ENCODE data around the gene HEY2. TPM values are rescaled to one million over a fixed set of nuclear protein-coding genes. Genes with fewer than 3 reads are reported as not detected.
"Not testable (repeated sequence)": the region's sequence is repeated elsewhere in the genome, so short reads cannot be mapped to it uniquely, and the experiment has no call there.

HEY2 gene
- total RNA-seq, 3 donors from 2014 or later, result 0.58 to 2.9 (median 1.5) TPM

- H3K9me3 ChIP-seq, result no peaks in the 10 kb centered on the region
- intact Hi-C loops (cut with DNase I, micrococcal nuclease), result loop anchor here (5.0 kb wide), 1 partner anchor 454 kb away; no protein-coding TSS in a partner anchor
- H3K4me1 ChIP-seq (ENCODE audit: low read depth), result no peaks in the 10 kb centered on the region
- no peak for TF ChIP-seq CTCF (IDR thresholded peaks at IDR 0.05)
- H3K4me3 ChIP-seq, result no peak overlapping the region
- DNase-seq, result no peak
- no peak for ATAC-seq
- H3K36me3 ChIP-seq (ENCODE audit: low read depth), result no peaks in the 10 kb centered on the region
Observed at GRCh38 chr6:125765944-125766343, 16.5 kb downstream of the HEY2 start.

- intact Hi-C loops (cut with DNase I, micrococcal nuclease), result loop anchor here (5.0 kb wide), 1 partner anchor 454 kb away; no protein-coding TSS in a partner anchor
- DNase-seq (no peak), ATAC-seq (no peak)
- Histone ChIP-seq H3K4me1 (ENCODE audit: low read depth) (no peaks in the 10 kb centered on the region), H3K36me3 (ENCODE audit: low read depth) (no peaks in the 10 kb centered on the region), H3K9me3 (no peaks in the 10 kb centered on the region), H3K4me3 (no peak overlapping the region)
- no peak for TF ChIP-seq CTCF (IDR thresholded peaks at IDR 0.05)
Observed at GRCh38 chr6:125766641-125767040, 17.2 kb downstream of the HEY2 start.

- Histone ChIP-seq H3K4me1 (ENCODE audit: low read depth) (no peaks in the 10 kb centered on the region), H3K9me3 (no peaks in the 10 kb centered on the region), H3K4me3 (no peak overlapping the region), H3K36me3 (ENCODE audit: low read depth) (no peaks in the 10 kb centered on the region)
- intact Hi-C loops (cut with DNase I, micrococcal nuclease), result loop anchor here (5.0 kb wide), 1 partner anchor 457 kb away; no protein-coding TSS in a partner anchor
- no peak for TF ChIP-seq CTCF (IDR thresholded peaks at IDR 0.05)
- no peak for ATAC-seq
- DNase-seq, result no peak
Observed at GRCh38 chr6:125769147-125769783, 19.8 kb downstream of the HEY2 start.

- Histone ChIP-seq H3K36me3 (ENCODE audit: low read depth) (no peaks in the 10 kb centered on the region), H3K4me1 (ENCODE audit: low read depth) (no peaks in the 10 kb centered on the region), H3K4me3 (no peak overlapping the region), H3K9me3 (no peaks in the 10 kb centered on the region)
- DNase-seq (no peak), ATAC-seq (no peak)
- intact Hi-C loops (cut with DNase I, micrococcal nuclease), result no loop called here
- no peak for TF ChIP-seq CTCF (IDR thresholded peaks at IDR 0.05)
Observed at GRCh38 chr6:125773387-125774341, 24.2 kb downstream of the HEY2 start.

- intact Hi-C loops (cut with DNase I, micrococcal nuclease); ATAC-seq; H3K4me3 ChIP-seq; H3K4me1 ChIP-seq (ENCODE audit: low read depth); H3K9me3 ChIP-seq; H3K36me3 ChIP-seq (ENCODE audit: low read depth); DNase-seq: not testable (repeated sequence)
Observed at GRCh38 chr6:125776107-125776826, 26.8 kb downstream of the HEY2 start.
